Measurements from ENCODE around the gene MYO18A.

DNA sequence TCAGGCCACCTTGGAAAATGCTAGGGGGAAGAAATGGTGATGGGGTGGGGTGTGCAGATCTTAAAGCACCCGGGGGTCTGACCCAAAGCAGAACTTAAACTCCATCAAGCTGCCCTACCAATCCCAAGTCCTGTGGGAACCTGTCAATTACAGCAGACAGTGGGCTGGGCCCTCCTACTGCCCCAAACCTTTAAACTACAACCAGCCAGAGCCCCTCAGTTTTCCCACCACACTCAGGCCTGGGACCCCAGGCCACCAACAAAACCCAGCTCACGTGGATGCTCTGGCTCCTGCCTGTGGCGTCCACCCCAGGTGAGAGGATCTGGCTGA, 2.7 kb downstream of the MYO18A start:
- no peak for TF ChIP-seq GATA2 (IDR thresholded peaks at IDR 0.05; ENCODE audit: low read depth, low read length)
- no peak for TF ChIP-seq GATA3 (IDR thresholded peaks at IDR 0.05; ENCODE audit: low read depth, low read length)

Data from SH-SY5Y (cell line).